ENCODE results near the gene MMP23B. TPM values are rescaled to one million over a fixed set of nuclear protein-coding genes. Genes with fewer than 3 reads are reported as not detected.

Gene MMP23B
- total RNA-seq, 1 donor from 2014 or later: 0.35 TPM

- DNase-seq (no peak), ATAC-seq (ENCODE audit: low read depth) (no peak)
- POLR2A ChIA-PET: interaction anchor here (0.6 to 3.9 kb wide), 11 partner anchors 8 to 294 kb away, joined by 3 to 35 read pairs (median 6); partner anchors contain the start of genes MMP23B and MRPL20
- peak overlapping the region; percentile 86 for H3K27ac Mint-ChIP-seq
- no peaks in the 10 kb centered on the region for H3K27me3 Mint-ChIP-seq
- H3K4me3 Mint-ChIP-seq: peak overlapping the region; percentile 90
- peaks cover 26% of the 10 kb centered on the region for H3K4me1 Mint-ChIP-seq
- no peaks in the 10 kb centered on the region for H3K9me3 Mint-ChIP-seq
- CTCF ChIA-PET: no interaction called here
- no peak for TF ChIP-seq CTCF (IDR thresholded peaks at IDR 0.05)
- intact Hi-C loops (cut with micrococcal nuclease): loop anchor here (1.0 to 5.0 kb wide), 7 partner anchors 16 to 435 kb away; partner anchors contain the start of genes ATAD3B, AURKAIP1, CDK11B and PRKCZ
- peaks cover 9% of the 10 kb centered on the region for H3K36me3 Mint-ChIP-seq (ENCODE audit: low read depth)
These were observed 17.1 kb upstream of the MMP23B start for GRCh38 chr1:1614954-1615255.

- no peak for TF ChIP-seq CTCF (IDR thresholded peaks at IDR 0.05)
- H3K27me3 Mint-ChIP-seq: no peaks in the 10 kb centered on the region
- DNase-seq (peak; percentile 100), ATAC-seq (ENCODE audit: low read depth) (peak; percentile 91)
- ChIA-PET CTCF (no interaction called here), POLR2A (interaction anchor here (0.6 to 3.9 kb wide), 14 partner anchors 9 to 410 kb away, joined by 3 to 35 read pairs (median 5); partner anchors contain the start of genes MMP23B and MRPL20)
- H3K9me3 Mint-ChIP-seq: no peaks in the 10 kb centered on the region
- peaks cover 9% of the 10 kb centered on the region for H3K36me3 Mint-ChIP-seq (ENCODE audit: low read depth)
- intact Hi-C loops (cut with micrococcal nuclease): loop anchor here (1.0 to 5.0 kb wide), 7 partner anchors 15 to 435 kb away; partner anchors contain the start of genes ATAD3B, AURKAIP1, CDK11B and PRKCZ
- peak within 1 kb of the TSS; percentile 90 for H3K4me3 Mint-ChIP-seq
- H3K4me1 Mint-ChIP-seq: peaks cover 26% of the 10 kb centered on the region
- H3K27ac Mint-ChIP-seq: peak within 1 kb of the TSS; percentile 86
These were observed 16.5 kb upstream of the MMP23B start, which contains the start of gene MIB2 for GRCh38 chr1:1615256-1616044. Gene MIB2 (plus strand): TSS chr1:1615500. CDS start chr1:1623453, 7,953 bp downstream.

GRCh38 chr1:1616045-1616790 lies 15.8 kb upstream of the MMP23B start:
- Mint-ChIP-seq H3K36me3 (ENCODE audit: low read depth) (peaks cover 9% of the 10 kb centered on the region), H3K27ac (peak overlapping the region; percentile 50), H3K4me3 (peak overlapping the region; percentile 80), H3K27me3 (no peaks in the 10 kb centered on the region), H3K4me1 (peaks cover 26% of the 10 kb centered on the region), H3K9me3 (no peaks in the 10 kb centered on the region)
- ChIA-PET POLR2A (interaction anchor here (0.7 to 3.9 kb wide), 9 partner anchors 9 to 411 kb away, joined by 3 to 35 read pairs (median 6); partner anchors contain the start of genes MMP23B and MRPL20), CTCF (no interaction called here)
- DNase-seq (no peak), ATAC-seq (ENCODE audit: low read depth) (peak; percentile 9)
- intact Hi-C loops (cut with micrococcal nuclease): loop anchor here (5.0 kb wide), 1 partner anchor 61 kb away; no protein-coding TSS in a partner anchor
- TF ChIP-seq CTCF (IDR thresholded peaks at IDR 0.05): no peak

GRCh38 chr1:1616838-1617237 lies 15.1 kb upstream of the MMP23B start:
- peaks cover 26% of the 10 kb centered on the region for H3K4me1 Mint-ChIP-seq
- TF ChIP-seq CTCF (IDR thresholded peaks at IDR 0.05): no peak
- H3K27me3 Mint-ChIP-seq: no peaks in the 10 kb centered on the region
- POLR2A ChIA-PET: interaction anchor here (3.4 to 3.9 kb wide), 2 partner anchors 13 to 14 kb away, joined by 19 to 35 read pairs; partner anchors contain the start of gene MMP23B
- ATAC-seq (ENCODE audit: low read depth): no peak
- intact Hi-C loops (cut with micrococcal nuclease): loop anchor here (5.0 kb wide), 1 partner anchor 60 kb away; no protein-coding TSS in a partner anchor
- peak overlapping the region; percentile 80 for H3K4me3 Mint-ChIP-seq
- CTCF ChIA-PET: no interaction called here
- H3K9me3 Mint-ChIP-seq: no peaks in the 10 kb centered on the region
- peaks cover 9% of the 10 kb centered on the region for H3K36me3 Mint-ChIP-seq (ENCODE audit: low read depth)
- H3K27ac Mint-ChIP-seq: peak overlapping the region; percentile 59
- no peak for DNase-seq
